HepG2 (cell line): ENCODE results near the gene SLC22A23. TPM values are rescaled to one million over a fixed set of nuclear protein-coding genes. Genes with fewer than 3 reads are reported as not detected.

Experiments used
- CHCHD3 ChIP-seq: sonication (generic); formaldehyde crosslinking; IDR thresholded peaks from 2 replicates; pipeline ENCODE4 v1.8.0; 2022; ENCODE audit warnings: mild to moderate bottlenecking, missing genetic modification reagents, moderate library complexity
- EEA1 ChIP-seq: sonication (generic); formaldehyde crosslinking; IDR thresholded peaks from 2 replicates; pipeline ENCODE4 v1.5.1; 2020; ENCODE audit warnings: mild to moderate bottlenecking, missing genetic modification reagents, borderline replicate concordance
- FOXA1 ChIP-seq, 2 experiments: fragments of 450-650 bp in 1 of 2; sonication (generic) in 1 of 2; formaldehyde crosslinking in 1 of 2; IDR thresholded peaks; 2 replicates each; pipeline versions ENCODE4 v1.4.0 to v1.6.1; 2016 to 2020; ENCODE audit warnings: missing genetic modification reagents in 1 of 2
- GABPB1 ChIP-seq: IDR thresholded peaks from 2 replicates; pipeline ENCODE4 v1.6.1; 2016; ENCODE audit warnings: mild to moderate bottlenecking, missing genetic modification reagents, moderate library complexity, missing compliant biosample characterization
- HES4 ChIP-seq: sonication (generic); formaldehyde crosslinking; IDR thresholded peaks from 2 replicates; pipeline ENCODE4 v1.9.0; 2021; ENCODE audit warnings: mild to moderate bottlenecking, missing genetic modification reagents, borderline replicate concordance
- MBNL3 ChIP-seq: fragments of 250-450 bp; sonication (Bioruptor Pico); conservative IDR thresholded peaks from 2 replicates; pipeline ENCODE4 v1.8.0; 2022; ENCODE audit warnings: mild to moderate bottlenecking, inconsistent platforms
- MIXL1 ChIP-seq: IDR thresholded peaks from 2 replicates; pipeline ENCODE4 v1.6.1; 2016
- POGK ChIP-seq: sonication (generic); formaldehyde crosslinking; conservative IDR thresholded peaks from 2 replicates; pipeline ENCODE4 v1.8.0; 2022; ENCODE audit warnings: mild to moderate bottlenecking, moderate library complexity, missing genetic modification reagents
- POLR2G ChIP-seq: fragments of 200-400 bp; formaldehyde crosslinking; IDR thresholded peaks from 2 replicates; pipeline ENCODE4 v1.6.1; 2018; ENCODE audit warnings: mild to moderate bottlenecking, low read depth, low read length, moderate library complexity
- RBM39 ChIP-seq: fragments of 200-400 bp; formaldehyde crosslinking; IDR thresholded peaks from one replicate; pipeline ENCODE4 v1.6.1; 2018; ENCODE audit warnings: antibody characterized with exemption, mild to moderate bottlenecking, low read depth, low read length; ENCODE audit not compliant: poor library complexity, severe bottlenecking
- SIN3A ChIP-seq: IDR thresholded peaks from 2 replicates; pipeline ENCODE4 v1.6.1; 2011; ENCODE audit warnings: low read depth, mild to moderate bottlenecking, control low read depth, low read length, borderline replicate concordance
- SKIL ChIP-seq: sonication (generic); formaldehyde crosslinking; IDR thresholded peaks from 2 replicates; pipeline ENCODE4 v1.8.0; 2022; ENCODE audit warnings: missing genetic modification reagents, mild to moderate bottlenecking, moderate library complexity, borderline replicate concordance
- USF2 ChIP-seq, 2 experiments: sonication (generic) in 1 of 2; formaldehyde crosslinking in 1 of 2; IDR thresholded peaks; 2 replicates each; pipeline versions ENCODE4 v1.5.1 to v1.6.1; 2011 to 2020; ENCODE audit warnings: borderline replicate concordance in 1 of 2, low read depth in 1 of 2, low read length in 1 of 2, mild to moderate bottlenecking in 1 of 2, missing genetic modification reagents in 1 of 2, moderate library complexity in 1 of 2
- ZFP91 ChIP-seq: sonication (generic); formaldehyde crosslinking; IDR thresholded peaks from 2 replicates; pipeline ENCODE4 v1.9.0; 2022; ENCODE audit warnings: missing genetic modification reagents, mild to moderate bottlenecking, borderline replicate concordance
- ZKSCAN1 ChIP-seq: fragments of 150-350 bp; IDR thresholded peaks from 2 replicates; pipeline ENCODE4 v1.6.1; 2014; ENCODE audit warnings: low read length
- ZNF576 ChIP-seq: sonication (generic); formaldehyde crosslinking; IDR thresholded peaks from 2 replicates; pipeline ENCODE4 v1.4.0; 2020; ENCODE audit warnings: mild to moderate bottlenecking, missing genetic modification reagents
- ZNF704 ChIP-seq: sonication (generic); formaldehyde crosslinking; IDR thresholded peaks from 2 replicates; pipeline ENCODE4 v1.8.1; 2023; ENCODE audit warnings: mild to moderate bottlenecking, inconsistent platforms, moderate library complexity, missing genetic modification reagents, borderline replicate concordance
- polyA plus RNA-seq, 8 experiments: library from polyadenylated mRNA; depleted of rRNA in 3 of 8; stranded (reverse) in 7 of 8; unstranded in 1 of 8; fragments of >200 nt; fragmentation: Illumina TruSeq in 4 of 8; extraction: Trizol in 4 of 8; gene quantifications; 2 replicates each; pipeline versions ENCODE4 v1.2.1 to v1.2.3, GENCODE V29; 2011 to 2016; ENCODE audit warnings: low read depth in 4 of 8, missing spikeins in 1 of 8, mixed read lengths in 1 of 8; ENCODE audit not compliant: insufficient read depth in 1 of 8
- total RNA-seq, 5 experiments: library from RNA; depleted of rRNA; stranded (reverse); fragments of >200 nt; fragmentation: Illumina TruSeq; extraction: Trizol; gene quantifications; 2 replicates each; pipeline ENCODE4 v1.2.3, GENCODE V29; 2016; ENCODE audit warnings: low read depth in 1 of 5

SLC22A23 gene
- total and polyA plus RNA-seq, 2 of the 13 experiments (the other 11 are each of a cell fraction or from before 2014, with no cell fraction given): 11.8 to 17.5 TPM

GRCh38 chr6:3259491-3259958, 197.3 kb downstream of the SLC22A23 start (continued):
- TF ChIP-seq ZNF704 (CRISPR knock-in tag) (no peak), CHCHD3 (CRISPR knock-in tag) (no peak), GABPB1 (CRISPR knock-in tag) (peak; percentile 21; the same call in 1 of the 2 replicates), FOXA1 (IDR thresholded peaks at IDR 0.05) (no peak), FOXA1 (CRISPR knock-in tag; IDR thresholded peaks at IDR 0.05) (no peak), HES4 (CRISPR knock-in tag) (no peak), EEA1 (CRISPR knock-in tag) (peak; percentile 5; the same call in 1 of the 2 replicates), ZNF576 (no peak), USF2 (IDR thresholded peaks at IDR 0.05; ENCODE audit: low read depth, low read length) (no peak), USF2 (CRISPR knock-in tag; IDR thresholded peaks at IDR 0.05; ENCODE audit: borderline replicate concordance) (no peak), POGK (no peak), ZKSCAN1 (no peak), ZFP91 (CRISPR knock-in tag) (peak; percentile 69; the same call in 1 of the 2 replicates), MBNL3 (CRISPR knock-in tag) (no peak), RBM39 (no peak), SIN3A (no peak), MIXL1 (CRISPR knock-in tag) (peak; percentile 30; the same call in 1 of the 2 replicates), SKIL (no peak; the same call in 1 of the 2 replicates), POLR2G (no peak)
